Activated T-cell treated with anti-CD3 and anti-CD28 coated beads, Interleukin-2, amount 50 U/mL, for 24 hours (primary cell): ENCODE data around the gene RIN3.
"Not testable (repeated sequence)": the region's sequence is repeated elsewhere in the genome, so short reads cannot be mapped to it uniquely, and the experiment has no call there.

Experiments used
- DNase-seq: peaks from one replicate; pipeline ENCODE4 v3.0.0-alpha.2; 2020
- H3K27ac Mint-ChIP-seq: 2 replicates; pipeline ENCODE4 v1.8.0; 2020; ENCODE audit warnings: mild to moderate bottlenecking, mixed read lengths
- H3K27me3 Mint-ChIP-seq: 2 replicates; pipeline ENCODE4 v1.8.0; 2020; ENCODE audit warnings: mixed read lengths
- H3K36me3 Mint-ChIP-seq: 2 replicates; pipeline ENCODE4 v1.8.0; 2020; ENCODE audit warnings: low read depth, mixed read lengths
- H3K4me1 Mint-ChIP-seq: 2 replicates; pipeline ENCODE4 v1.8.0; 2020; ENCODE audit warnings: low read depth, mixed read lengths
- H3K4me3 Mint-ChIP-seq: 2 replicates; pipeline ENCODE4 v1.8.0; 2020; ENCODE audit warnings: mild to moderate bottlenecking, moderate library complexity, mixed read lengths
- H3K9me3 Mint-ChIP-seq: 2 replicates; pipeline ENCODE4 v1.8.0; 2020; ENCODE audit warnings: mixed read lengths

Gene RIN3

DNA sequence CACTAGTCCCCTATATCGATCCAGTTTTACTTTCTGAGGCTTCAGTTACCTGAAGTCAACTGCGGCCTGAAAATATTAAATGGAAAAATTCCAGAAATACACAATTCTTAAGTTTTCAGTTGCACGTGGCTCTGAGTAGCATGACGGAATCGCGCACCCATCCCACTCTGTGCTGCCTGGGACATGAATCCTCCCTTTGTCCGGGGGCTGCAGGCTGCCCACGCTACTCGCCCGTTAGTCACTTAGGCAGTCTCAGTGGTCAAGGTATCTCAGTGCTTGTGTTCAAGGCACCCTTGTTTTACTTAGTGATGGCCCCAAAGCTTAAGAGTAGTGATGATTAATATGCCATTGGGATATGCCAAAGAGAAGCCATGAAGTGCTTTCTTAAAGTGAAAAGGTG lies 188.2 kb downstream of the RIN3 start:
- H3K9me3 Mint-ChIP-seq: no peaks in the 10 kb centered on the region
- H3K27ac Mint-ChIP-seq: no peak overlapping the region
- DNase-seq: no peak
- peaks cover 12% of the 10 kb centered on the region for H3K27me3 Mint-ChIP-seq
- peaks cover 5% of the 10 kb centered on the region for H3K36me3 Mint-ChIP-seq
- H3K4me1 Mint-ChIP-seq: peaks cover 4% of the 10 kb centered on the region
- H3K4me3 Mint-ChIP-seq: no peak overlapping the region

DNA sequence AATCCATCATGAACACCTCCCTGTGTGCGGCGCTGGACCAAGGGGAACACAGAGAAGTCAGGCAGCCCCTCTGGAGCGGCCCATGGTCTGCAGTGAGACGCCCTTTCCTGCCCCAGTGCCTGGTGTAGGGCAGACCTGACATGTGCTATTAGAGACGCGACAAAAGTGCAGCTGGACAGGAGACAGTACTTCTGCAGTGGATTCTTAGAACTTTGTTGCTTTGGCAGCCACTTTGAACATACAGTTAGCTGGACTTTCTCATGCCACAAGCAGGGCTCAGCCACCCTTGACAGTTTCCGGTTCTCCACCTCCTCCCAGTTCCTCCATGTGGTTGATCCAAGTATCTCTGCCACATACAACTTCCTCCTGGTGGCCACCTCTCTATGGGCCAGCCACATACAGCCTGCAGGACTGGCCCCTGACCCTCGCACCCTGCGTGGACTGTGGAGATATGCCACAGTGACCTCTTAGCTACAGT lies 188.9 kb downstream of the RIN3 start:
- no peak for DNase-seq
- peaks cover 12% of the 10 kb centered on the region for H3K27me3 Mint-ChIP-seq
- peaks cover 2% of the 10 kb centered on the region for H3K4me1 Mint-ChIP-seq
- H3K9me3 Mint-ChIP-seq: no peaks in the 10 kb centered on the region
- H3K27ac Mint-ChIP-seq: no peak overlapping the region
- no peak overlapping the region for H3K4me3 Mint-ChIP-seq
- peaks cover 5% of the 10 kb centered on the region for H3K36me3 Mint-ChIP-seq

DNA sequence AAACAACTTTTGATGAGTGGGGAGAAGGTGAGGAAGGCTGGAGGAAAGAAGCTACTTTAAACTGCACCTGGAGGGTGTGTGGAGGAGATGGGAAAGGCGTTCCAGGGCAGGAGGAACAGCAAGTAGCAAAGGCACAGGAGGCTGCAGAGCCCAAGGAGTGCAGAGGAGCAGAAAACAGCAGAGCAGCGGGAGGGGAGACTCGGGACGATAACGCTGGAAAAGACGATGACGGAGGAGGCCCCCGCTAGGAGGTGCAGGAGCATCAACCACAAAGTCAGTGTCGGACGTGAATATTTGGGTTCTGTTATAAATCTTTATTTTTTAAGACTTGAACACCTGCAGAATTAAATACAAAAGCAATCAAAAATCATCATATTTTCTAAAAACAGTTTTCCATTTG lies 189.9 kb downstream of the RIN3 start:
- peaks cover 12% of the 10 kb centered on the region for H3K27me3 Mint-ChIP-seq
- H3K36me3 Mint-ChIP-seq: peaks cover 5% of the 10 kb centered on the region

DNA sequence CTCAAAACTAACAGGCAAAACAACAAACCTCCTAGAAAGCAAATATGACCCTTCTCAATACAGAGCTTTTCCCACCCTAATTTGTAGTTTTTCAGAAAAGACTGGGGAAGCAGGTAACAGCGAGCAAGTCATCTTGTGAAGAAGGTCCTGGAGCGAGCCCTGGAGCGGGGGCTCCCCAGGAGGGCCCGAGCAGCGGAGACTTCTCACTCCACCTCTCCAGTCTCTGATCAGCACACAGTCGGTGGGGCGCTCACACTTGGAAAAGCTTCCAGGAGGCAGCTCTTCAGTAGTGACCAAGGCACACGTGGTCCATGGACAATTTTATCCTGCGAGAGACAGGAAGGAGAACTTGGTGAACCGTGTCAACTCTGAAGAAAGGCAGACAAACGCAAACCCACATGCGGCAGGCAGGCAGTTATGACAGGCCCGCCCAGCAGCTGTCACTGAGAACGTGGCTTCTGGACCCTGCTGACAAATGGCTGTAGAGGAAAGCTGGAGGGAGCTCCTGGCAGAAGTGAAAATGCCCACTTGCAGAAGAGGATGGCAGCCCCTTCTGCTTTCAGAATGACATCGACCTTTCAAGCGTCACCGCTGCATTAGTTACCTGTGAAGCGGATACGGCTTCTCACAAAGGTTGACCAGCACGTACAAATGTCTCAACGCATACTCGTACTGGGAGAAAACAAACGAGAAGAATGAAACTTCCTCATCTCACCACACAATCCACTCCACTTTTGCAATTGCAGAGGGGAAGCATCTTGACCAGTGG lies 190.6 kb downstream of the RIN3 start:
- Mint-ChIP-seq H3K27me3 (peaks cover 12% of the 10 kb centered on the region), H3K4me1 (peaks cover 2% of the 10 kb centered on the region), H3K36me3 (peaks cover 5% of the 10 kb centered on the region), H3K9me3 (no peaks in the 10 kb centered on the region), H3K27ac (no peak overlapping the region), H3K4me3 (no peak overlapping the region)
- DNase-seq: no peak

More for the DNA sequence above, 189.9 kb downstream of the RIN3 start:
- no peak for DNase-seq
- Mint-ChIP-seq H3K4me3 (no peak overlapping the region), H3K27ac (no peak overlapping the region), H3K4me1 (peaks cover 2% of the 10 kb centered on the region), H3K9me3 (no peaks in the 10 kb centered on the region)

DNA sequence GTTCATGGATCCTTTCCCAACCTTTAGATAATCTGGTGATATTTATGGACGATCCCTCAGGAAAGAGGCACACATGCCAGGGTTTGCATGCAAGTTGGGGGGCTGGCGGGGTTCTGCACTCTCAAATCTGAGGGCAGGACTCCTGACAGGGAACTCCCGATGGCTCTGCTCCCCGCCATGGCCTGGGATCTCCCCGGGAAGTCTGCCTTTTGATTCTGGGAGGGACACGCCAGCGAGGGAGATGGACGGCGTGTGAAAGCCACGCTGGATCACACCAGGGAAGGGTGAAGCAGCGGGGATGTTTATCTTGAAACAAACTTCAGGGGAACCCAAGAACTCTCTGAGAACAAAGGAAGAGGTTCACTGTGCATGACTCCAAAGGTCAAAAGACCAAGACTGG lies 191.2 kb downstream of the RIN3 start:
- H3K27ac Mint-ChIP-seq: no peak overlapping the region
- H3K36me3 Mint-ChIP-seq: peaks cover 5% of the 10 kb centered on the region
- H3K4me1 Mint-ChIP-seq: peaks cover 2% of the 10 kb centered on the region
- no peak for DNase-seq
- peaks cover 12% of the 10 kb centered on the region for H3K27me3 Mint-ChIP-seq
- H3K4me3 Mint-ChIP-seq: no peak overlapping the region
- no peaks in the 10 kb centered on the region for H3K9me3 Mint-ChIP-seq

DNA sequence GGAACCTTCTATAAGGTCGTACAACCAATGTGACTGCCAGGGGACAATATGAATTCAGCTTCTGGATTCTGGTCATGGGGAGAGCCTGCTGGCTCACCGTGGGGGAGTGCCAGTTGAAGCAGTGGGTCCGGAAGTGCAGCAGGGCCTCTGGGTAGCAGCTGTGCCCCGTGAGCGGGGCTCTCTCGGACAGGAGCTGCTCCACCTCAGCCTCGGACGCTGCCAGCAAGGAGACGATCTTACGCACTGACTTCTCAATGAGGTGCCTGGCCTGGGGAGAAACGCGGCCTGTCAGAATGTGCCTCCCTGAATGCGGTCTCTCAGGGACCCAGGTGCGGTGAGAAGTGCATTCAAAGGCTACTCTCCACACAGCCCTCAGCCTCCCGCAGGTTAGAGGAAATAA lies 192.8 kb downstream of the RIN3 start:
- H3K36me3 Mint-ChIP-seq: peaks cover 5% of the 10 kb centered on the region
- DNase-seq: no peak

DNA sequence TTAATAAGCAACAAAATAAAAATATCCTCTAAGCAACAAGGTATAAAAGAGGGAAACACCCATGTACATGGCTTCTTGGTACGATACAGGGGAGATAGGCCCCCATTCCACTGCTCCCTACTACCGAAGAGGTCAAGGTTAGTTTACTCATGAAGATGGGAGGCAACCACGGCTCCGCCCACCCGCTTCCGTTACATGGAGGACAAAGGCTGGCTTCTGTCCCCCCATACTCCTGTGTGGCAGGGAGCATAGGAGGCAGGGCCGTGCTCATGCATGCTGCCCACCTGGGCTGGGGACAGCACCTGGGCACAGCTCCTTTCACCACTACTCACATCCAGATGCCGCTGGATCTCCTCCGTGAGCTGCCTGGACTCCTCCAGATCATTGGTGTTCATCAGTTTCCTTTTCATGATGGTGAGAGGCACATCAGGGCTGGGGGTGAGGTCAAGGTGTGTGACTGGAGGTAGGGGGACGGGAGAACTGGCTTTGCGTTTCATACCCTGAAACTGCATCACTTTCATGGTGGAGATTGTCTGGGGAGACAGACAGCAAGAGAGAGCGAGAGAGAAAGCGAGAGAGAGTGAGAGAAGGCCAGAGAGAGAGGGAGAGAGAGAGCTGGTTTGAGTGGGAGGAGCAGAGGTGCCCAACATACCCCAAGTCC lies 195.9 kb downstream of the RIN3 start:
- peaks cover 2% of the 10 kb centered on the region for H3K36me3 Mint-ChIP-seq
- H3K9me3 Mint-ChIP-seq: no peaks in the 10 kb centered on the region
- no peak overlapping the region for H3K27ac Mint-ChIP-seq
- H3K27me3 Mint-ChIP-seq: peaks cover 5% of the 10 kb centered on the region
- no peaks in the 10 kb centered on the region for H3K4me1 Mint-ChIP-seq
- no peak overlapping the region for H3K4me3 Mint-ChIP-seq
- DNase-seq: no peak

More for the DNA sequence above, 192.8 kb downstream of the RIN3 start:
- H3K9me3 Mint-ChIP-seq: no peaks in the 10 kb centered on the region
- H3K4me1 Mint-ChIP-seq: peaks cover 2% of the 10 kb centered on the region
- peaks cover 12% of the 10 kb centered on the region for H3K27me3 Mint-ChIP-seq
- H3K27ac Mint-ChIP-seq: no peak overlapping the region
- H3K4me3 Mint-ChIP-seq: no peak overlapping the region

DNA sequence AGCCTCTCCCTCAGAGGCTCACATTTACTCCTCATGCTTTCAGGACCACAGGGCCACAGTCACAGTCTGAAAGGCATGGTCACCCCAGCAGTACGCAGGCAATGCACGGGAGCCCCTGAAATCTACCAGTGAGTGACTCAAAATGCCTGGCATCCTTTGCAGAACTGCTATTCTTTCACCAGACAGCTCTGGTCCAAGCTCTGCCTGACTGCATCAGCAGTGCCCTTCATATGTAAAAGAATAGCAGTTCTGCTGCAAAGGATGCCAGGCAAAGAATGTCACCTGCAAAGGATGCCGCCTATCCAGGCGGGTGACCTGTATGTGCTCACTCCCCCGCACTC lies 196.4 kb downstream of the RIN3 start:
- Mint-ChIP-seq H3K27me3 (peaks cover under 1% of the 10 kb centered on the region), H3K36me3 (no peaks in the 10 kb centered on the region), H3K4me3 (no peak overlapping the region), H3K27ac (no peak overlapping the region), H3K4me1 (no peaks in the 10 kb centered on the region), H3K9me3 (no peaks in the 10 kb centered on the region)
- DNase-seq: no peak

DNA sequence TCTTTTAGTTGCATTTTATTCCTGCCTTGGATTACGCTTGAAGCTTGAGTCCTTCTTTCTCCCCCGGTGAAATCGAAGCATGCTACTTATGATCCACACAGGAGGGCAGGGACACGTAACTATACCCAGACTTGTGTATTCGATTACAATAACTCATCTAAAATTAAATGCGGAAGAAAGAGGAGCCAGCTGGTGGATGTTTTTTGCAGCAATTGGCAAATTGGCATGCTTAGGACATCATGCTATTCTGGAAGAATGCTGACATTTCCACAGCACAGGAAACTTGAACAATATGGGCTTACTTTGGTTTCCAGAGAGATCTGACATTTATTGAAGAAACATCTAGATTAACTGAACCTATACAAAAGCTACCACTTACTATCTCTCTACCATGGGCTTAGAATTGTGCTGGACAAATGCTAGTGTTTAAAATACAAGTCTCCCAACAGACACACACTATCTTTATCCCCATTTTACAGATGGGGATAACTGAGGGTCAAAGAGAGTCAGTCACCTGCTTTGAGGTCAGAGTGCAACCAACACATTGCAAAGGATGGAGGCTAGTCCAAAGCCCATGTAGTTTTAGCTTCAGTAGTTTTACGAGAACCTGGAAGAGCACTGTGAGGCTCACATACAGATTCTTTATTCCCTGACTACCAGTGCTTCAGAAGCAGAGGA lies 198.5 kb downstream of the RIN3 start:
- Mint-ChIP-seq H3K4me3 (no peak overlapping the region), H3K27ac (no peak overlapping the region), H3K9me3 (no peaks in the 10 kb centered on the region), H3K36me3 (no peaks in the 10 kb centered on the region), H3K4me1 (no peaks in the 10 kb centered on the region), H3K27me3 (no peaks in the 10 kb centered on the region)
- DNase-seq: no peak

DNA sequence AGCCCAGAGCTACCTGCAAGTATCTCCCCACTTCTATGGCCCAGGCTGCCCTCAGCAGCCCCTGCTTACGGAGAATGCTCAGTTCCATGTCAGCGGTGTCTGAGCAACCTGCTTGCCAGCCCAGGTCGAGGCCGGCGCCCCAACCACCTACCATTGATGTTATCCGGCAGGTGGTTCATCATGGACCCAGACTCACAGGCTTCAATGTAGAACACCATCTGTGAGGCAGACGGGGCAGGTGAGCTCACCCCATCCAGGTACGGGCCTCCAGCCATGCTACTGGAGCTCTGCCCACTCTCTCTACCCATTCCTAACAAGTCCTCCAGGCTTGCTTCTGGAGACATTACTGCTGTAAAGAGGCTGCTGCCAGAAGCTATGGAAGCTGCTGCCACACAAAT lies 199.1 kb downstream of the RIN3 start:
- no peaks in the 10 kb centered on the region for H3K9me3 Mint-ChIP-seq
- no peak overlapping the region for H3K27ac Mint-ChIP-seq
- peaks cover 3% of the 10 kb centered on the region for H3K4me1 Mint-ChIP-seq
- H3K27me3 Mint-ChIP-seq: no peaks in the 10 kb centered on the region
- no peak for DNase-seq
- H3K4me3 Mint-ChIP-seq: no peak overlapping the region
- no peaks in the 10 kb centered on the region for H3K36me3 Mint-ChIP-seq

DNA sequence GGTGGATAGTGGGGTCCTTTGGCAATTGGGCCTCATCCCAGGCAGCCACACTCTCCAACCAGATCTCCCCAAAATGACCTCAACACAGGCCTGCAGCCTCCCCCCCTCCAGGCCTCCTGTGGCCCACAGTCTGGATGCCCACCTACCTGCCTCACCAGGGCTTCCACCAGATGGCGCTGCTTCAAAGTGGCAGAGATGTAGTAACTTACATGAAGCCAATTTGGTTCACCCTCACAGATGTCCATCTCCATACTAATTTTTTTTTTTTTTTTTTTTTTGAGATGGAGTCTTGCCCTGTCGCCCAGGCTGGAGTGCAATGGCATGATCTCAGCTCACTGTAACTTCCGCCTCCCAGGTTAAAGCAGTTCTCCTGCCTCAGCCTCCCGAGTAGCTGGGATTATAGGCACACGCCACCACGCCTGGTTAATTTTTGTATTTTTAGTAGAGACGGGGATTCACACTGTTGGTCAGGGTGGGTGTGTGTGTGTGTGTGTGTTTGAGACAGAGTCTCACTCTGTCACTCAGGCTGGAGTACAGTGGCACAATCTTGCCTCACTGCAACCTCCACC lies 201.2 kb downstream of the RIN3 start:
- DNase-seq: peak; percentile 86
- H3K36me3 Mint-ChIP-seq, H3K4me3 Mint-ChIP-seq, H3K9me3 Mint-ChIP-seq, H3K27me3 Mint-ChIP-seq, H3K4me1 Mint-ChIP-seq, H3K27ac Mint-ChIP-seq: not testable (repeated sequence)

DNA sequence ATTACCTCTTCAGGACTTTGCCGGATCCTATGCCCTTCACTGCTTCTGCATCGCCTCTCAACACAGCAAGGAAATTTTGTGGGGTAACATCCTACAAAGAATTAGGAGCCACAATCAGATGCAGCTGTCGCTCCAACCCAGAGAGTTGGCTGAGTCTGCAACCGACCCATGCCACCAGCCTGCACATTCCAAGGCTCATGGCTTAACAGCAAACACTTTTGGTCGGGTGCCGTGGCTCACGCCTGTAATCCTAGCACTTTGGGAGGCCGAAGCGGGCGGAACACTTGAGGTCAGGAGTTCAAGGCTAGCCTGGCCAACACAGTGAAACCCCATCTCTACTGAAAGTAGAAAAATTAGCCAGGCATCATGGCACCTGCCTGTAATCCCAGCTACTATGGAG lies 202.6 kb downstream of the RIN3 start:
- Mint-ChIP-seq H3K4me1 (peaks cover 5% of the 10 kb centered on the region), H3K36me3 (no peaks in the 10 kb centered on the region), H3K4me3 (no peak overlapping the region), H3K9me3 (no peaks in the 10 kb centered on the region), H3K27ac (no peak overlapping the region), H3K27me3 (no peaks in the 10 kb centered on the region)
- no peak for DNase-seq

DNA sequence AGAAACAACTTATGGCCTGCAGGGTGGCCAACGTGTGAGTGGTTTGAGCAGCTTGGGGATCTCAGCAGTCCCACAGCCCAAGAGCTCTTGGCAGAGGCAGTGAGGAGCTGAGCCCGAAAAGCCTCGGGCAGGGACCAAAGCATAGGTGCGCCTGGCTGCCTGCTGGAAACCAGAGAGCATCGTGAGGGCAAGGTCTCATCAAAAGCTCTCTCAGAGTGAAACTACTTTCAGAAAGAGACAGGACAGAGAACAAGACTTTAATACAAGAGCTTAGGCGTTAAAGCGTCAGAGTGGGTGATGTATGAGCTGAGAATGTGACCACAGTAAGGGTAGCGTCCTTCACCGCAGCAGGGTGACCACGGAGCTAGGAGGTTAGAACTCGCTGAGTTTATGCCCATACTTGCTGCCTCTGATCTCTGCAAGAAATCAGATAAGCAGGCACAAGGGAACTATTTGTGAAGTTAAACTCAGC lies 204.0 kb downstream of the RIN3 start:
- no peak overlapping the region for H3K27ac Mint-ChIP-seq
- no peaks in the 10 kb centered on the region for H3K9me3 Mint-ChIP-seq
- no peak overlapping the region for H3K4me3 Mint-ChIP-seq
- no peaks in the 10 kb centered on the region for H3K27me3 Mint-ChIP-seq
- H3K4me1 Mint-ChIP-seq: peaks cover 5% of the 10 kb centered on the region
- DNase-seq: no peak
- H3K36me3 Mint-ChIP-seq: no peaks in the 10 kb centered on the region

DNA sequence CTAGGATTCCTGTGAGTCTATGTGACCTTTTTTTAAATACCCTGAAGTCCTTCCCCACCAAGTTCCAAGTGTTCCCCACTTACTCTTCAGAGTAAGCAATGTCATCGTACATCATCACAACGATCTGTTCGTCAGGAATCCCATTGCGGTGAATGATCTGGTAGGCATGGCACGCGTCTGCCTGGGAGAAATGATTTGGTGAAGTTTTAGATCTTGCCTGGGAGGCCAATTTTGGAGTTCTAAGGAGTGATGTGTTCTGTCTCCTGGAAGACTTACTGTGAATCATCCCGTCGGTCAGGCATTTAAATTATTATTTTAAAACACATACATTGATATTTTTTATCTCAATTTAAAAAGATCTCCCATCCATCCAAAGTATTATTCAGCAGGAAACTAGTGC lies 205.1 kb downstream of the RIN3 start:
- Mint-ChIP-seq H3K9me3 (no peaks in the 10 kb centered on the region), H3K36me3 (no peaks in the 10 kb centered on the region), H3K27me3 (no peaks in the 10 kb centered on the region), H3K4me1 (peaks cover 5% of the 10 kb centered on the region), H3K27ac (no peak overlapping the region), H3K4me3 (no peak overlapping the region)
- DNase-seq: no peak

DNA sequence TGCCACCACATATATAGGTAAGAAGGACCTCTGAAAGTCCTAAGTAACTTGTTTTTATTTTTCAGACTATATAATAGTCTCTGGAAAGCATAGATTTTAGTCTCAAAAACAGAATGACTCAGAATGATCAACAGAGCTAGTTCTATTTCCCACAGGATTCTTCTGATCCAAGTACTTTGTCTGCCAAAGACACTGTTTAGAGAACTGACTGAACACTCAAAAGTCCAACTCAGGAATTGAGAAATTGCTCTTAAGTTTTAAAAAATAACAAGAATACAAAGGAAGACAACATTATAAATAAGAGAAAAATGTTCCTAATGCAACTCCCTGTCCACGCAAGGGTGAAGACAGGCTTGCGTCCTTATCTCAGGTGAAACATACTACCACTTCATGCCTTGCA lies 205.8 kb downstream of the RIN3 start:
- Mint-ChIP-seq H3K27ac (no peak overlapping the region), H3K36me3 (no peaks in the 10 kb centered on the region), H3K9me3 (no peaks in the 10 kb centered on the region), H3K4me3 (no peak overlapping the region), H3K4me1 (peaks cover 5% of the 10 kb centered on the region), H3K27me3 (no peaks in the 10 kb centered on the region)
- no peak for DNase-seq
